ENCODE results near the gene PRKN. TPM values are rescaled to one million over a fixed set of nuclear protein-coding genes. Genes with fewer than 3 reads are reported as not detected.
A peak's percentile ranks its signal among the peaks of the same experiment; 100 is the strongest.

Gene PRKN
- total RNA-seq, 1 donor from 2014 or later: 9.3 TPM

GRCh38 chr6:161804838-161805237 lies 922.7 kb downstream of the PRKN start:
- no peak for DNase-seq (ENCODE audit: low spot score)

GRCh38 chr6:161803131-161803530 lies 924.4 kb downstream of the PRKN start:
- no peak for DNase-seq (ENCODE audit: low spot score)

GRCh38 chr6:161802231-161802630 lies 925.3 kb downstream of the PRKN start:
- no peak for DNase-seq (ENCODE audit: low spot score)

- no peak for DNase-seq (ENCODE audit: low spot score)
Measured at GRCh38 chr6:161798844-161799394, 928.6 kb downstream of the PRKN start.

- no peak for DNase-seq (ENCODE audit: low spot score)
Measured at GRCh38 chr6:161796681-161797080, 930.9 kb downstream of the PRKN start.

GRCh38 chr6:161792851-161793493 lies 934.6 kb downstream of the PRKN start:
- DNase-seq (ENCODE audit: low spot score): no peak

- DNase-seq (ENCODE audit: low spot score): no peak
Measured at GRCh38 chr6:161788531-161788930, 939.0 kb downstream of the PRKN start.

GRCh38 chr6:161772176-161772575 lies 955.4 kb downstream of the PRKN start:
- DNase-seq (ENCODE audit: low spot score): no peak

- no peak for DNase-seq (ENCODE audit: low spot score)
Measured at GRCh38 chr6:161761966-161762365, 965.6 kb downstream of the PRKN start.

- no peak for DNase-seq (ENCODE audit: low spot score)
Measured at GRCh38 chr6:161755080-161755479, 972.5 kb downstream of the PRKN start.

GRCh38 chr6:161750686-161751085 lies 976.9 kb downstream of the PRKN start:
- no peak for DNase-seq (ENCODE audit: low spot score)

- DNase-seq (ENCODE audit: low spot score): no peak
Measured at GRCh38 chr6:161749576-161749975, 978.0 kb downstream of the PRKN start.

- peak; percentile 30 for DNase-seq (ENCODE audit: low spot score)
Measured at GRCh38 chr6:161748535-161749416, 978.8 kb downstream of the PRKN start.

- no peak for DNase-seq (ENCODE audit: low spot score)
Measured at GRCh38 chr6:161747506-161747905, 980.1 kb downstream of the PRKN start.

- DNase-seq (ENCODE audit: low spot score): no peak
Measured at GRCh38 chr6:161745594-161746141, 981.9 kb downstream of the PRKN start.

GRCh38 chr6:161745128-161745527 lies 982.4 kb downstream of the PRKN start:
- DNase-seq (ENCODE audit: low spot score): no peak

- no peak for DNase-seq (ENCODE audit: low spot score)
Measured at GRCh38 chr6:161744211-161745067, 983.1 kb downstream of the PRKN start.

GRCh38 chr6:161743509-161744178 lies 983.9 kb downstream of the PRKN start:
- DNase-seq (ENCODE audit: low spot score): no peak

GRCh38 chr6:161740486-161740885 lies 987.1 kb downstream of the PRKN start:
- DNase-seq (ENCODE audit: low spot score): no peak

GRCh38 chr6:161736781-161737292 lies 990.7 kb downstream of the PRKN start:
- DNase-seq (ENCODE audit: low spot score): no peak

GRCh38 chr6:161736326-161736725 lies 991.2 kb downstream of the PRKN start:
- no peak for DNase-seq (ENCODE audit: low spot score)

All from mucosa of gallbladder (tissue), 1 donor.